Measurements from ENCODE around the gene ARFGEF3.

The ARFGEF3 gene

GRCh38 chr6:138293428-138294395 lies 132.0 kb downstream of the ARFGEF3 start:
- TF ChIP-seq ZFX (IDR thresholded peaks at IDR 0.05; ENCODE audit: borderline replicate concordance), result no peak
- TF ChIP-seq, protein P1, sequence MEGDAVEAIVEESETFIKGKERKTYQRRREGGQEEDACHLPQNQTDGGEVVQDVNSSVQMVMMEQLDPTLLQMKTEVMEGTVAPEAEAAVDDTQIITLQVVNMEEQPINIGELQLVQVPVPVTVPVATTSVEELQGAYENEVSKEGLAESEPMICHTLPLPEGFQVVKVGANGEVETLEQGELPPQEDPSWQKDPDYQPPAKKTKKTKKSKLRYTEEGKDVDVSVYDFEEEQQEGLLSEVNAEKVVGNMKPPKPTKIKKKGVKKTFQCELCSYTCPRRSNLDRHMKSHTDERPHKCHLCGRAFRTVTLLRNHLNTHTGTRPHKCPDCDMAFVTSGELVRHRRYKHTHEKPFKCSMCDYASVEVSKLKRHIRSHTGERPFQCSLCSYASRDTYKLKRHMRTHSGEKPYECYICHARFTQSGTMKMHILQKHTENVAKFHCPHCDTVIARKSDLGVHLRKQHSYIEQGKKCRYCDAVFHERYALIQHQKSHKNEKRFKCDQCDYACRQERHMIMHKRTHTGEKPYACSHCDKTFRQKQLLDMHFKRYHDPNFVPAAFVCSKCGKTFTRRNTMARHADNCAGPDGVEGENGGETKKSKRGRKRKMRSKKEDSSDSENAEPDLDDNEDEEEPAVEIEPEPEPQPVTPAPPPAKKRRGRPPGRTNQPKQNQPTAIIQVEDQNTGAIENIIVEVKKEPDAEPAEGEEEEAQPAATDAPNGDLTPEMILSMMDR (IDR thresholded peaks at IDR 0.05), result no peak
- H3K27ac ChIP-seq, result 0 out of 2 replicates have a peak overlapping the region, but pooled peaks have one; percentile 3

- TF ChIP-seq, protein P1 (IDR thresholded peaks at IDR 0.05), result no peak
- no peak for TF ChIP-seq ZFX (IDR thresholded peaks at IDR 0.05; ENCODE audit: borderline replicate concordance)
- H3K27ac ChIP-seq, result no peak overlapping the region
These were observed 134.6 kb downstream of the ARFGEF3 start for GRCh38 chr6:138296381-138296780.

DNA sequence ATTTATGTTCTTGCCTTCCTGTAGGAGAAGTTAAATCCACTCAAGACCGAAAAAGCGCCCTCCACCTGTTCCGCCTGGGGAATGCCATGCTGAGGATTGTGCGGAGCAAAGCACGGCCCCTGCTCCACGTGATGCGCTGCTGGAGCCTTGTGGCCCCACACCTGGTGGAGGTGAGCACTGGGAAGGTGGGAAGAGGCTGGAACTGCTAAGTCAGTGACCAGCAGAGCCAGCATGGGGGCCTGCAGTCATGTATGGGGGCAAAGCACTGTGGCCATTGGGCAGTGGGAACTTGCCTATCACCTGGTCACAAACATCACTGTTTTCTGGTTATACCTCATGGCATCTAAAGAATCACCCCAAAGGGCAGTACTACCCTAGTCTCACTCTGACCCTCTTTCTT lies 135.0 kb downstream of the ARFGEF3 start:
- TF ChIP-seq, protein P1 (IDR thresholded peaks at IDR 0.05), result no peak
- no peak for TF ChIP-seq ZFX (IDR thresholded peaks at IDR 0.05; ENCODE audit: borderline replicate concordance)
- peak overlapping the region; percentile 17; the same call in 1 of the 2 replicates for H3K27ac ChIP-seq

DNA sequence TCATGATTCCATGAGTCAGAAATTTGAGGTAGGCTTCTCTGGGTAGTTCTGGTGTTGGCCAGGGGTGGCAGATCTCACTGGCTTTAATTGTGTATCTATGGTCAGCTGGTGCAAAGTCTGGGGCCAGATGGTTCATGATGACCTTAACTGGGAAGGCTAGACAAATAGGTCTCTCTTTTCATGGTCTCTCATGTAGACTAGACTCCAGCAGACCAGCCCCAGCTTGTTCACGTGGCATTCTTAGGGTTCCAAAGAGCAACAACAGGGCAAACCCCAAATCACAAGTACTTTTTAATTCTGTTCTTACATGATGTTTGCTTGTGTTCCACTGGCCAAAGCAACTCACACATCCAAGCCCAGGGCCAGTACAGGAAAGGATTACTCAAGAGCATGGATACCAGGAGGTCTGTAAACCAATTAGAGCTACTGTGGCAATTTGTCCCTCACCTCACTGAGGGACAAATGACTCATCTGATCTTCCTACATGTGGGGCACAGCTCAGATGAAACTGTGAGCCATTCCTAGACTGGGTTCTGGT lies 136.1 kb downstream of the ARFGEF3 start:
- H3K27ac ChIP-seq, result peak overlapping the region; percentile 17; the same call in 1 of the 2 replicates
- TF ChIP-seq, protein P1 (IDR thresholded peaks at IDR 0.05), result no peak
- TF ChIP-seq ZFX (IDR thresholded peaks at IDR 0.05; ENCODE audit: borderline replicate concordance), result no peak

GRCh38 chr6:138300469-138300868 lies 138.7 kb downstream of the ARFGEF3 start:
- TF ChIP-seq, protein P1 (IDR thresholded peaks at IDR 0.05), result no peak
- no peak for TF ChIP-seq ZFX (IDR thresholded peaks at IDR 0.05; ENCODE audit: borderline replicate concordance)
- H3K27ac ChIP-seq, result peak overlapping the region; percentile 24; the same call in 1 of the 2 replicates

GRCh38 chr6:138302554-138302953 lies 140.8 kb downstream of the ARFGEF3 start:
- TF ChIP-seq, protein P1 (IDR thresholded peaks at IDR 0.05), result no peak
- no peak for TF ChIP-seq ZFX (IDR thresholded peaks at IDR 0.05; ENCODE audit: borderline replicate concordance)
- H3K27ac ChIP-seq, result 0 out of 2 replicates have a peak overlapping the region, but pooled peaks have one; percentile 9

DNA sequence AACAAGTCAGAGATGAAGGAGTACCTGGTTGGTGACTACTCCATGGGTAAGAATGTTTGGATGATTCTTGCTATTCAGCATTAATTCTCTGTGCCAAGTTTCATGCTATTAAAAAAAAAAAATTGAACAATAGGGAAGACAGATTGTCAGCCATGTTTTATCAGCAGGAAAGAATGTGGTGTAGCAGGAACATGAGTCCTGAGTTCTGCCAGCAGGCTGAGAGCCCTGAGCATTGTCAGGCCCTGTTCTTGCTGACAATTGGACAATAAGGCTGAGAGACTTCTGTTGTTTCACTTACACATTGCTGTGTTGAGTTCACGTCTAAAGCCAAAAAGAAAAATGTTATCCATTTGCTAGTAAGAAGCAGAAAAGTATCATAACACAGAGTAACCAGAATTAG lies 145.6 kb downstream of the ARFGEF3 start:
- H3K27ac ChIP-seq, result peak overlapping the region; percentile 22
- TF ChIP-seq ZFX (IDR thresholded peaks at IDR 0.05; ENCODE audit: borderline replicate concordance), result no peak
- TF ChIP-seq, protein P1 (IDR thresholded peaks at IDR 0.05), result no peak

Data from 22Rv1 (cell line).